ENCODE data around the gene PDE4C.

Gene PDE4C

DNA sequence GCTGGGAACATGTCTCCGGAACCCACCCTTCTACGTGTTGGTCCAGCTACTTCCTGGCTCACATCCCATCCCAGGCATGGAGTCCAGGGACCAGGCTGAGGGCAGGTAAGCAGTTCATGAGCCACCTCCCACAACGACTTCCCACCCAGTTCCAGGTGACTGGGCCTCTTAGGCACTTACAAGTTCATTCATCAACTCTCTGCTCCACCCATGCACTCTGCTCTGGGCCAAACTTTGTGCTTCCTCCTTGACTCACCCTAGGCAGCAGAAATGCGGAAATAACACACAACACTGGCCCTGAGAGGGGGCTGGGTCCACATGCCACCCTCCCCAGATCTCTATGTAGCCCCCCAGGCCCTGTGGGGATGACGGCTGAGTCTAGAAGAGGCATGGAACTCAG, 27.5 kb upstream of the PDE4C start:
- DNase-seq = no peak

DNA sequence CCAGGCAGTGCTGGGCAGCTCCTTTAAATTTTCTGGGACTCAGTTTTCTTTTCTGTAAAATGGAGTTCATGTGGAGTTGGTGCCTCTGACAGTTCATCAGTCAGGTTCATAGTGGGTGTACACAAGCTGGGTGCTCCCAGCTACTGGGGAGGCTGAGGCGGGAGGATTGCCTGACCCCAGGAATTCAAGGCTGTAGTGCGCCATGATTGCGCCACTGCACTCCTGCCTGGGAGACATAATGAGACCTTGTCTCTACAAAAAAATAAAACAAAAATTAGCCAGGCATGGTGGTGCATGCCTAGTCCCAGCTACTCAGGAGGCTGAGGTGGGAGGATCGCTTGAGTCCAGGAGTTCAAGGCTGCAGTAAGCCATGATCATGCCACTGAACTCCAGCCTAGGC, 26.9 kb upstream of the PDE4C start:
- no peak for DNase-seq

DNA sequence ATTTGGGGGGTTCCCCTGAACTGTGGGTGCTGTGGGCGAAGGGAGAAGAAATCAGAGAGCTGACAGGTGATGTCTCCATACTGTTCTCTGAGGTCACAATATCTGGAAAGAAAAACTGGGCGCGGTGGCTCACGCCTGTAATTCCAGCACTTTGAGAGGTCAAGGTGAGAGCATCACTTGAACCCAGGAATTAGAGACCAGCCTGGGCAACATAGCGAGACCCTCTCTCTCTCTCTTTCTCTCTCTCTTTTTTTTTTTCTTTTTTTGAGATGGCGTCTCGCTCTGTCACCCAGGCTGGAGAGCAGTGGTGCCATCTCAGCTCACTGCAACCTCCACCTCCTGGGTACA, 26.1 kb upstream of the PDE4C start:
- DNase-seq = no peak

DNA sequence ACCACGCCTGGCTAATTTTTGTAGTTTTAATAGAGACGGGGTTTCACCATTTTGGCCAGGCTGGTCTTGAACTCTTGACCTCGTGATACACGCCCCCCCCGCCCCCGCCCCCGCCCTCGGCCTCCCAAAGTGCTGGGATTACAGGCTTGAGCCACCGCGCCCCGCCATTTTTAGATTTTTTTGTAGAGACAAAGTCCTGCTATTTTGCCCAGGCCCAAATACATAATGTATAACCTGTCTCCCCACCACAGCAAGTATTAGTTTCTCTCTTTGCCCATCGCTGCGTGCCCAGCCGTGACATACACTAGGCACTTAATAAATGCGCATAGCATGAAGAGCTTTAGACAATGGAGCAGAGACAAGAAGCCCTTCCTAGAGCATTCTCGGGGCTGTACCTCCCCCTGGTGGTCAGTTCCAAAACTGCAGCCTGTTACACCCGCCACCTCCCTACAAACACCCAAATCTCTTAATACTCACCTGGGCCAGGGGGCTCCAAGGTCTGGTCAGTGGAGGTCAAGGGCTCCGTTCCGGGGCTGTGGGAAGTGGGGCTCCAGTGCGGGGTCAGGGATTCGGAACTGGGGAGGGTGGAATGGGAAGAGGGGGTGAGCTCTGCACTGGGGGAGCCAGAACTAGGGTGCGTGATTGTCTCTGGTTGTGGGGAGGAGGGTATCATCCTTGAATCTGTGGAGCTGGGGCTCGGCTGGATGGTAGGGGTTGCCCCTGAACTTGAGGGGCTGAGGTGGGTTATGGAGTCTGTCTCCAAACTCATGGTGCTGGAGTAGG, 25.5 kb upstream of the PDE4C start:
- DNase-seq = peak; percentile 84

DNA sequence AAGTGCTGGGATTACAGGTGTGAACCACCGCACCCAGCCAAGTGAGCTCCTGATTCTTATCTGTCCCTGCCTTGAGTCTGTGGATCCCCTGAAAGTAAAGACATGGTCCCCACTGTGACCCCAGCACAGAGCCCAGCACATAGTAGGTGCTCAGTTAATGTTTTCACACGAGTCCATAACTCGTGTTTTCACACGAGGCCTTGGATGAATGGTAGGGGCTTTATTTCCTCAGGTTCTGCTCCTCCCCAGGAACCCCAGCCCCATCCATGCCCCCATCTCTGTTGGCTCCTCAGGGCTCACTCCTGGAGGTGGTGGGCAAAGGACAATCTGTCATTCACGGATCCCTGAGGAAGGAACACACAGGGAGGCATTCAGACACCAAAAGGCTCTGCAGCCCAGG, 23.6 kb upstream of the PDE4C start:
- no peak for DNase-seq

DNA sequence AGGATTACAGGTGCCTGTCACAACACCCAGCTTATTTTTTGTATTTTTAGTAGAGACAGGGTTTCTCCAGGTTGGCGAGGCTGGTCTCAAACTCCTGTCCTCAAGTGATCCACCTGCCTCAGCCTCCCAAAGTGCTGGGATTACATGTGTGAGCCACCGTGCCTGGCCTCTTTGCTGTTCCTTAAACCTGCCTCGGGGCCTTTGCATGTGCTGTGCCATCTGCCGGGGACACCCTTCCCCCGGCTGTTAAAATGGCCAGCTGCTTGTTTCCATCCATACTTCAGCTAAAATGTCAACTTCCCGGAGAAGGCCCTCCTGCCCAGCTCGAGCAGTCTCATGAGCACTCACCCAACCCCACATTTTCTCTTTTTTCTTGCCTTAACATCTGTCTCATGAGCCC, 19.1 kb upstream of the PDE4C start:
- no peak for DNase-seq

DNA sequence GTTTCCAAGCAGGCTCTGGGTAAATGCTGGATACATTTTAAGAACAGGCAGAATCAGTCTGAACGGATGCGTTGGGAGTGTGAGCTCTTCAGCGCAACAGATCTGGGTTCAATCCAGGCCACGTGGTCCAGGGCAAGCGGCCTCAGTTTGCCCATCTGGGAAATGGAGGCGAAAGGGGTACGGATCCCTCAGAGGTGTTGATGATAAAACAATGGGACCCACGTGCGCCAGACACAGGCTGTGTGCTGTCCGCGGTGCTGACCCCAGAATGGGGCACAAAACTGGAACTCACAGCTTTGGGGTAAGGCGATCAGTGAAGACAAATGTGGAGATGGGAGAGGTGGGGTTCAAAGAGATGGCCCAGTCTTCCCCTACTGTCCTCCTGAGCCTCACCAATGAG, 13.1 kb upstream of the PDE4C start:
- no peak for DNase-seq

DNA sequence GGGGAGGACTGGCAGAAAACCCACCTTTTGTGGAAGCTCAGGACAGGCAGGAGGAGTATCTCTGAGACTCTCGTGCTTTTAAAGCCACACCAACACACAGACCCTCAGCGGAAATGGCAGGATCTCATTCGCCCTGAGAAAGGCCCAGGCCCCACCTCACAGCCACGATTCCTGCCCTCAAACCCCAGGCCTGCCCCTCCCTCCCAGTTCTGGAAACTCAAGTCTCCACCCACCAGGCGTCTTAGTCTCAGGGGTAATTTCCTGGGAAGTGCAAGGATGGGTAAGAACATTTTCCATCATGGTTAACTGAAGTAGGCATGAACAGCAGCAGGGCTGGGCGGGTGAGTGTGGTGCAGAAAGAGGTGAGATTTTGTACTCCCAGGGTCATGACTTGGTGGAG, 8.0 kb upstream of the PDE4C start:
- no peak for DNase-seq

DNA sequence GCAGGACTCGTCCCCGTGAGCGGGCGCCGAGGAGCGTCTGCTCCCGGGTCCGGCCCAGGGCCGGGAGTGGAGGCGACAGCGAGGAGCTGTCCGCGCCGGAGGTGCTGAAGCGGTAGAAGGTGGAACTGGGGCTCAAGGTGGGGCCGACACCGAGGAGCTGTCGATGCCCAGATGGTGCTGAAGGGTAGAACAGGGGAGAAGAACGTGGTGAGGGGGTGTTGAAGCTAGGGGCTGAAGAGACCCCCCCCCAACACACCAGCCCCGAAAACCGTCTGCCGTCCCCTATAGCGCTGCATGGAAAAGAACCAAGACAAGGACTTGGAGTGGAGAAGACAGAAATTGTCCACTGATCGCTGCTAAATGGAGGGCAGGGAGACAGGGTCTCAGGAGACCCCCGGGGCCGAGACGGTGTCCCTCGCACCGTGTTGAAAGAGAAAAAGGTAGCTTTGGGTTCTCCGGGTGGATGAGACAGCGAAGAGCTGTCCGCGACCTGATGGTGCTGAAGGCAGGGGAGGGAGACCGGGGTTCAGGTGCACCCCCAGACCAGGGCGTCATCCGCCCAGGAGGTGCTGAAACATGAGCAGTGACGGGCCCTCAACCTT, 7.1 kb upstream of the PDE4C start:
- DNase-seq = peak; percentile 56

DNA sequence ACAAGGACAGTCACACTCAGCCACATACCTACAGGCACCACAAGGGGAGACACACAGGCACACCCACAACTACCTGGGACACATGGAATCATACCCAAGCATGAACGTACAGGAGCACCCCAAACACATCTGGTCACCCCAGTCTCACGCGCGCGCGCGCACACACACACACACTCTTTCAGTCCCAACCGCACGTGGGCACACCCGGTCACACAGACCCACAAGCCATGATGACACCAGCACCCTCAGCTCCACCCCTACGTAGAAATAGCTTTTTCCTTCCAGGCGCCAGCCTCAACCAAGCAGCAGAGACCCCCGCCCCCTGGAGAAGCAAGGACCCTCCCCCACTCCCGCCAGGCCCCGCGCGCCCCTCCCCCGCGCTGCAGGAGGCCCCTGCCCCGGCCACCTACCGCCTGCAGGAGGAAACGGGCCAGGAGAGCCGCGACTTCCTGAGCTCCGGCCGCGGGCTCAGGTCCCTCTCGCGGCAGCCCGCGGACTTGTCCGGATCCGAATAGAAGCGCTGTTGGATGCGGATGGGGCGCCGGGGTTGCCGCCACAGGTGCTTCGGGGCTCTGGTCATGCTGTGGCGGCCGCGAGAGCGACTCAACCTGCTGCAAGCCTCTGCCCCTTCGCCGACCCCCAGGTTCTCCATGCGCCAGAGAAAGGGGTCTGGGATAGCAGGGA, 6.4 kb upstream of the PDE4C start:
- DNase-seq = no peak

DNA sequence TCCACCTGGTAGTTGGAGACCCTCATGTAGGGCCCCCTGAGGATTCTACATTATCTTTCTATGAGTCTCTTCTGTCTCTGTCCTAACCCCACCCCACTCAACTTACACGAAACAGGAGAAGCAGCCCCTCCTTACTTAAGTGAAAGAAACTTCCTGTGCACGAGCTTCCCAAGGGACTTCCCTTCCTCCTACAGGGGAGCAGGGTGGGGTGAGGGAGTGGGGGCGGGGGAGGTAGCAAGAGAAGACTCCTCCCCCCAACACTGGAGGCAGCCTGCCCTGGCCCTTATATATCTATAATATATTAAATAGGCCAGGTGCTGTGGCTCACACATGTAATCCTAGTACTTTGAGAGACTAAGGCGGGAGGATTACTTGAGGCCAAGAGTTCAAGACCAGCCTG, 5.5 kb upstream of the PDE4C start:
- DNase-seq = no peak

DNA sequence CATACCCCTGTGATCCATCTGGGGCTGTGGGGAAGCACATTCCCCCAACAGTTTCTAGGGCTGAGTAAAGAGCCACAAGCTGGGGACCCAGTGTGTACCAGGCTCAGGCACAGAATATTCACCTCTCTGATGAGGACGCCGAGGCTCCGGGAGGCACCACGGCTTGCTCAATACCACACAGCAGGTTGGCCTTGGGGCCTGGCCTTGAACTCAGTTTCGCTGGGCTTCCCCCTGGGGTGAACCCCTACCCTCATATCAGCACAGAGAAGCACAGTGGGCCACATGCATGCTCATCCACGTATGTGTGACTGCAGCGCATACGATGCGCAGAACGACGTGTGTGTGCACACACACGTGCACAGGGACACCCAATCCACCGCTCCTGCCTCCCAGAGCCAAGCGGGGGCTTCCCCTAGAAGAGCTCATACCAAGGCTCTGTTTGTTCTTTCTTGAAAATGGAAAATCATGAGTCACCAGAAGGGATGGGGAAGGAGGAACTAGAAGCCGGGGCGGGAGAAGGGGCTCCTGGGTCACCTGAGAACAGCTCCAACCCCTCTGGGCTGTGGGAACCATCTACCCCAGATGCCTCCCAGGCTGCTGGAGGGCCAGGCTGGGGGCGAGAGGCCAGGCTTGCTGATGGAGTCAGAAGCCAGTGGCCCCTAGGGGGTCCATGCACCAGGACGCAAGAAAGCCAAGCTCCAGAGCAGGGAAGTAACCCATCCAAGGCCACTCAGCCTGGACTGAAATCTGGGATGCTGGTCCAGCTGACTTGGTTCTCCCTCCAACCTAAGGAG, 4.9 kb upstream of the PDE4C start:
- DNase-seq = no peak

DNA sequence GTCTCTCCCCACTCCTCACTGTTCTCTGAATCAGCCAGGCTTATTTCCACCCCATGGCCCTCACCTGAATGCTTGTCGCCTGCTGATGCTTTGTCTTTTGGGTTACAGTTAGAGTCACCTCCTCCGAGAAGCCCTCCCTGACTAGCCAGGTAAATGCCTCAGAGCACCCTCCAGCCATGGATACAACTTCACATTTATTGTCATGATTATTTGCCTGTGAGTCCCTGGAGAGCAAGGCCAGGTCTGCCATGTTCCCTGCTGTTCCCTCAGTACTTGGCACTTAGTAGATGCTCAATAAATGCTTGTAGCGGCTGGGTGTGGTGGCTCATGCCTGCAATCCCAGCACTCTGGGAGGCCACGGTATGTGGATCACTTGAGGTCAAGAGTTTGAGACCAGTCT, 3.7 kb upstream of the PDE4C start:
- no peak for DNase-seq

DNA sequence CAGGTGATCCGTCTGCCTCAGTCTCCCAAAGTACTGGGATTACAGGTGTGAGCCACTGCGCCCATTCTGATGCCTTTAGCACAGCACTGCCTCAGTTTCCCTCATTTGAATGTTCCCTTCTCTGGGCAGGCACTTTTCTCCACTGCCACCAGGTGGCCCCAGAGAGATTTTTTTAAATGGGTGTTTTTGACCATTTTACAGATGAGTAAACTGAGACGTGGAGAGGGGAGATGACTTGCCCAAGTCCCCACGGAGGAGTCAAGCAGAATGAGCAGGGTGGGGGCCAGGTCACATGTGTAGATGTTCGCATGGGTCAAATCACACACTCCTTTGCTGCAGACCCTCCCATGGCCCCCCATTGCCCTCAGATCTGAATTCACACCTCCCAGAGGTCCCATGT, 3.2 kb upstream of the PDE4C start:
- no peak for DNase-seq

DNA sequence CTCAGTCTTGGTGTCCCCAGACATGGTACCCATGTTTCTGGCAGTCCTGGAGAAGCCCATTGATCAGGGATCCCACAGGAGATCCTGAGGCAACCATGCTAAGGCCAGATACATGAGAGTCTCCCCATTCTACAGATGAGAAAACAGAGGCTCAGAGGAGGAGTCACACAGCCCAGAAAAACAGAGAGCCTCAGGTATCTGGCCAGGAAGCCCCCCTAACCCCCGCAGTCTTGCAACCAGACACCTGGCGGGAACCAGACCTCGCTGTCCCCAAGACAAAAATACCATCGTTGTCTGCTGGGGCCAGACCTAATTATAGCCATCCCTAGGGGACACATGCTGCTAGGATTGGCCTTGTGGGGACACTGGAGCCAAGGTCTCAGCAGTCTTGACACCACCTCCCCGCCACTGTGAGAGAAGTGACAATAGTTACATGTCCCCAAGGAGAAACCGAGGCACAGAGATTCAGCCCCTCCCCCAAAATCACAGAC, 1.6 kb upstream of the PDE4C start:
- no peak for DNase-seq

DNA sequence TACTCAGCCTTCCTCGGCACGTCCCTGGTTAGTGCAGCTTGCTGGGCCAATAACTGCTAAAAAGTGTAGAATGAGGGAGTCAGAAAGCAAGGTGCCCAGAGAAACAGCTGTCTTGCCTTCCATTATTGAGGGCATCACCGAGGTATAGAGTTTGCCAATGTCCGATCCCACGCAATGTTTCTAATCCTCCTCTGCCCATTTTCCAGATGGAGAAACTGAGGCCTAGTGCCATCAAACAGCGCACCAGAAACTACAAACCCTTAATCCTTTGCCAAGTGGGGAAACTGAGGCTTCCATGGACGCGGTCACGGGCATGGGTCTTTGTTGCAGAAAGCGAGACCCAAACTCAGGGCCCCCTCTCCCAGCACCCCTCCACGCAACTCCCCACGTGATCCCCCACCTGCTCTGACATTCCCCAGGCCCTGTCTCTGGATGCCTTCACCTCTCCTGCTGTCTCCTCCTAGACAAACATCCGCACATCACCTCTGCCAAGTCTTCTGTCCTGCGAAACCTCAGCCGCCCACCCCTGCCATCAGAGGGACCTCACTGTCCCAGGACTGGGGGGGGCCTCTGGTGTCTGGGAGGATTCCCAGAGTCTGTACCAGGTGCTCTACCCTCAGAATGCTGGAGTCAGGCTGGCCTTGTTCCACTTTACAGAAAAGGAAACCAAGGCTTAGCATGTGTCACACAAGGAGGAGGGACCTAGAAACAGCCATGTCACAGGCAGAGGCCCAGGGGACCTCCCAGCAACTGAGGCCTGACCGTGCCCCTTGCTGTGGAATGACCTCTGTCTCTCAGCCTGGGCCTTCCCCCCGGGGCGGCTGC, 930 bp upstream of the PDE4C start:
- DNase-seq = no peak

DNA sequence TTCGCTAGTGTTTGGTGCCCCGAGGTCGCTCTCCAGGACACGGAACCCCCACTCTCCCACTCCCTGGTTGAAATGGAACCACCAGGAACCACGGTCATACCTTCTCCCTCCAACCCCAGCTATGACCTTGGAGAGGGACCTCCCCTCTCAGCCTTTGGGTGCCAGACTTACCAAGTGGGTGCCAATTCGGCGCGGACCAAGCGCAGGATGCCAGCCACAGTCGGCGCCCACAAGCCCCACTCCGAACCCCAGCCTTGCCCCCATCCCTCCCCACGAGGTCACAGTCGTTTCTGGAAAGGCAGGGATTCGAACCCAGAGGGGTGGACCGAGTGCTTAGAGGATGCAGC, 910 bp downstream of the PDE4C start:
- no peak for DNase-seq

DNA sequence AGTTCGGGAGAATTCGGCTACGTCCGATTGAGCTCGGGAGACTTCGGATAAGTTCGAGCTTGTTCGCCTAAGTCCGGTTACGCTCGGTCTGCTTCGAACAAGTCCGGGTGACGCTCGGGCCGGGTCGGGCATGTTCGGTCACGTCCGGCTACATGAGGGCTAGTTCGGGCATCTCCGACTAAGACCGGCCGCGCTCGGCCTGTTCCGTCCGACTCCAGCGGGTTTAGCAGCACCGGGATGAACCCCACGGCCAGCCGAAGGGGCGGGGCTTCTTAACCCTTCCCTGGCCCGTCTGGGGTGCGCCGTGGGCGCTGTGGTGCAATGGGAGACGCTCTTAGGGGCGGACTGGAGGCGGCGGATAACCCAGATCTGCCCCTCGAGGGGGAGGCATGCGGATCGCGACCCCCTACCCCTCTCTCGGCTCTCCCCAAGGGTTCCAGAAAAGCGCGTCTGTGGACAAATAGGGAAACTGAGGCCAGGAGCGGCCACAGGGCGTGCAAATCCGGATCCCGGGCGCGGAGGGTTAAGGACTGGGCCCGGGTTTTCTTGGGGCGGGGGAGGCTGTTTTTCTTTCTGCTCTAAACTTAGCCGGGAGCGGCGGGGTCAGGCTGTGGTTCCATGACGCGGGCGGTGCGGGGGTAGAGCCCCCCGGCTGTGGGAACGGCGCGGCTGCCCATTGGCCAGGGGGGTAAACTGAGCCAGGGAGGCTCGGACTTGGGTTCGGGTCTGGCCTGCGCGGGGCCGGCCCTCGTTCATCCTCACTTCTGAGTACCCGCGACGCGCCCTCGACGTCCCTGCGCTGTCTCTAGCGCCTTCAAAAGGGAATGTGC, 1.5 kb downstream of the PDE4C start:
- peak; percentile 88 for DNase-seq

DNA sequence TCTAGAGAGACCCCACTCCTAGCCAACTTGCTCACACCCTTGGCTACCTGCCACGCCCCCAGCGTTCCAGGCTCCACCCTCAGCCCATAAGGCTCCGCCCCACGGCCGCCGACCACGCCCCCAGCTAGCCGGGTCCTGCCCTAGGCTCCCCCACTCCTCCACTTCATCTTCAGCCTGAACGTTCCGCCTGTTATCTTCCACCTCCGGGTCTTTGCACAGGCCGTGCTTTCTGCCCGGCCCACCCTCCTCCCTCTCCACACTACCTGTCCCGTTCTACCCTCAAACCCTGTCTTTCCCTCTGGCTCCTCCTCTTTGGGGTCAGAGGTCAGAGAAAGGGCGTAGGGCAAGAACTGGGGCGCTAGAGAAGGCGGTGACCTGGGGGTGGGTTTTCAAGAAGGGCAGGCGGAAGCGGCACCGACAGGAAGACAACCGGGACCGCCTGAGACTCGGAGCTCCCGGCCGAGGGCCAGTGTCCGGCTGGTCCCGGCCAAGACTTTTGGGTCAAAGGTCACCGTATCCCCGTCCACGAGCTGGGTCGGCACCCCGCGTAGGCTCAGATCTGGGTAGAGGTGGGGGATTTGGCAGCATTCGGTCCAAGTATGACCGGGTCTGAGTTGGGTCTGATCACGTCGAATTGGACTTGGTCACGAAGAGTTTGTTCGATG, 2.2 kb downstream of the PDE4C start:
- DNase-seq = no peak

DNA sequence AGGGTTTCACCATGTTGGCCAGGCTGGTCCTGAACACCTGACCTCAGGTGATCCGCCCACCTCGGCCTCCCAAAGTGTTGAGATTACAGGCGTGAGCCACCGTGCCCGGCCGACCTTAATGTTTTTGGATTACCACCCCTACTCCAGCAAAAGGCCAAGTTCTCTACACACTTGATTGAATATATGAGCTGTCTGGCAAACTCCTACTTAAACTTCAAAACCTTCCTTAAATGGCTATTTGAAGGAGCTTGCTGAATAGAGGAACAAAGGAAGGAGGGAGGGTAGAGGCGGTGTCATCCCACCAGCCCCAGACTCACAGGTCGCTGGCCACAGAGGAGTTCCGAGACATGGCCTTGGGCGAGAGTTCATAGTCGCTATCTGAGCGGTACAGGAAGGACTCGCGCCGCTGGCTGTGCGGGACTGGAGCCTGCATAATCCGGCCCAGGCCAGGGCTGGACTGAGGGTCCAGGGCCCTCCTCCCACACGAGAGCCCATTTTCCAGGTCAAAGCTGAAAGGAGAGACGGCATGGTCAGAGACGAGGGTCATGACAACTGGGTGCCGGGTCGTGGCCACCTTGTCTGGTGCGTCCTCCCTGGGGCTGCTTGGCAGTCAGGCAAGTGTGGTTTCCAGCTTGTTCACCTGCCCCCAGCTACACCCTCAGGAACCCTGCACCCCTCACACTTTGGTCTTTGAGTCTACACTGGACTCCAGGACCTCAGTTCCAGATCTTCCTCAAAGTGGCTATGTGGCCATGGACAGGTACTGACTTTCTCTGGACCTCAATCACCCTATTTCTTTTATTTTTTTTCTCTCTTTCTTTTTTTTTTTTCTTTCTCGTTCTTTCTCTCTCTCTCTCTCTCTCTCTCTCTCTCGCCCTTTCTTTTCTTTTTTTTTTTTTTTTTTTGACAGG, 4.2 kb downstream of the PDE4C start:
- no peak for DNase-seq
